ENCODE measurements around the gene UBE2E2.

GRCh38 chr3:23573827-23574226 is 370.7 kb downstream of the UBE2E2 start:
- no peak for TF ChIP-seq SIN3A (IDR thresholded peaks at IDR 0.05; ENCODE audit: borderline replicate concordance, insufficient read depth, low read length)
- no peak for TF ChIP-seq TAF1 (IDR thresholded peaks at IDR 0.05; ENCODE audit: borderline replicate concordance, insufficient read depth, low read length)
- TF ChIP-seq REST (IDR thresholded peaks at IDR 0.05; ENCODE audit: insufficient read depth in 1 of 2, low read depth in 2 of 2, low read length in 2 of 2): no peak
- TF ChIP-seq POLR2AphosphoS5 (IDR thresholded peaks at IDR 0.05; ENCODE audit: low read depth, low read length): no peak
- TF ChIP-seq FOXP2 (optimal IDR thresholded peaks at IDR 0.05; ENCODE audit: borderline replicate concordance, extremely low read depth, extremely low read length, insufficient read depth): no peak
